Endometrium (tissue), 2 donors: Measurements from ENCODE around the gene CGB7.
"Not testable (repeated sequence)": the region's sequence is repeated elsewhere in the genome, so short reads cannot be mapped to it uniquely, and the experiment has no call there.

Experiments used
- FAIRE-seq: peaks from 2 replicates; lab custom pipeline; 2012; peaks lifted over from hg19 to GRCh38; lab: Jason Lieb, UNC
- donor health status: control.
- donor health status: control.

CGB7 gene

DNA sequence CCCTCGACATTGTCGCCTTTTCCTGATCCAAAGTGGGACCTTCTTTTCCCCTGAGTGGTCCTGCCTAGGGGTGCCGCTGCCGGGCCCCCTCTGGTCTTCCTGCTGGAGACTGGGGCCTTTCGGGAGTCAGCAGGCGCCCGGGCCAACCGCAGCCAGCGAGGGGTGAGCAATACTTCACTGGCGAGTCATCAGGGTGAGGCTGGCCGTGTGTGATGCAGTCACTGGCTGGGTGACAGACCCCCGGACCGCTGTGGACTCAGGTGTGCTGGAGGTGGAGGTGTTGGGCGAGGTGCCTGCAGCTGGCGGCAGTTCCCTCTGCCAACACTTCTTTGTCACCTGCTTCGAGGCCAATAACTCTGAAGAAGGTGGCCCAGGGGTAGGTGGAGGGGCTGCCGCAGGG lies 15.4 kb downstream of the CGB7 start:
- no peak for FAIRE-seq

DNA sequence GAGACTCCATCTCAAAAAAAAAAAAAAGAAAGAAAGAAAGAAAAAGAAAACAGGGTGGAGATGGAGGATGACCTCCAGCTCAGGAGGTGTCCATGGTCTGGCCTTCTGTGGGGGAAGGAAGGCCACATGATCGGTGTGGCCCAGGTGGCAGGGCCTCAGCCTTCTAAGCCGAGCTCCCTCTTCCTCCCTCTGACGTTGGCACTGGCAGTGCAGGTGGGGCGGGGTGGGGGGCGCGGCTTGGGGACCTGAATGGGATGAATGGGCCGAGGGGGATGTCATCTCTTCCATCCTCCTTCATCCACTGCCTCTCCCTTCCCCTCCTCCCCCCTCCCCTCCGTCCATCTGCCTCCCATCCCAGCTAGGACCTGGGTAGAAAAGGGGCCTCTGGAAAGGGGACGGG lies 17.8 kb downstream of the CGB7 start:
- FAIRE-seq = not testable (repeated sequence)

DNA sequence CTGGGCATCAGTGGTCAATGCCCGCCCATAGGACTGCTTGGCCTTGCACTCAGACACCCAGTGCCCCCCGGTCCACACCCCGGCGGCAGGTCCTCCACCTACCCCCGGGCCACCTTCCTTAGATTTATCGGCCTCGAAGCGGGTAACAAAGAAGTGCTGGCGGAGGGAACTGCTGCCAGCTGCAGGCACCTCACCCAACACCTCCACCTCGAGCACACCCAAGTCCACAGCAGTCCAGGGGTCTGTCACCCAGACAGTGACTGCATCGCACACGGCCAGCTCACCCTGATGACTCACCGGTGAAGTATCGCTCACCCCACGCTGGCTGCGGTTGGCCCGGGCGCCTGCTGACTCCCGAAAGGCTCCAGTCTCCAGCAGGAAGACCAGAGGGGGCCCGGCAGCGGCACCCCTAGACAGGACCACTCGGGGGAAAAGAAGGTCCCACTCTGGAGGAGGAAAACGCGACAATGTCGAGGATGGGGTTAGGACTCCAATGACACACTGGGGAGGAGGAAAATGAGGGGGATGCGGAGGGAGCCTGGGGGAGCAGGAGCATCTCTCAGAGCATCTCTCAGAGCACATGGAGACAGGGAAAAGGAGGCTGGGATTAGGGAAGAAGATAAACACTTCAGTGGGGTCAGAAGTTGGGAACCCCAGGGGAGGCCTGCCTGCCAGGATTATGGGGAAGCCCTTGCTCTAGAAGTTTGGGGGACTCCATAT lies 18.8 kb downstream of the CGB7 start:
- FAIRE-seq = not testable (repeated sequence)

DNA sequence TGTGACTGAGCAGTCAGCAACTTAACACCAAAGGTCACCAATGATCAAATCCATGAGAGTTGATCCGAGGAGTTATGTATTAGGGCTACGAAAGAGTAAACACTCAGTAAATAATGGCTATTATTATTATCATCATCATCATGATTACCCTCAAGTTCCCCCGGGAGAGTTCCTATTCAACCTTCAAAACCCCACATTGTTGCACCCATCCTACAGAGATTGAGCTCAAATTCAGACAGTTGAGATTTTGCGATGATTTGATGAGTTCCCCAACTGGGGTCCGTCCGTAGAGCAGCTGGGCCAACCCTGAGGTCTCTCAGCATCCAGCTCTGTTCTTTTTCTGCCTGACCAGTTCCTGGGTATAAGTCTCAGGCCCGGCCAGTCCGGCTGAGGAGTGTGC lies 19.4 kb downstream of the CGB7 start:
- not testable (repeated sequence) for FAIRE-seq

DNA sequence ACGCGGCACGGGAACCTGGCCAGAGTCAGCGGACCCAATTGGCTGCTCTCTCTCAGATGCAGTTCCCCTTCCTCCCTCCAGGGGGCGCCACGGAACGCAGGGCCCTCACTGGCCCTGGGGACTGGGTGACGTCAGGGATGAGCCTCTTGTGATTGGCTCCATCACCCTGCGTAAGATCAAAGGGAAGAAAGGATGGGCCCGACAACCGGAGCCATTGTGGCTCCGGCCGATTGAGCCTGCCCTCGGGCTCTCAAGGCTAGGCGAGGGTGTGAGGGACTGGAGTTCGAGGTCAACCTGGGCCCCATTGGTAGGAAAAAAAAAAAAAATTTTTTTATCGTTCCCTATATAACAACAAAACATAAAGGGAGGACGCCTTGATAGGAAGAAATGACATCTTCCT lies 20.7 kb downstream of the CGB7 start, which contains the start of gene CGB1:
Gene CGB1, minus strand, starts transcription at position 81 of the 400 bp plus-strand sequence. CDS start 184 bp downstream, outside the sequence.
- not testable (repeated sequence) for FAIRE-seq

DNA sequence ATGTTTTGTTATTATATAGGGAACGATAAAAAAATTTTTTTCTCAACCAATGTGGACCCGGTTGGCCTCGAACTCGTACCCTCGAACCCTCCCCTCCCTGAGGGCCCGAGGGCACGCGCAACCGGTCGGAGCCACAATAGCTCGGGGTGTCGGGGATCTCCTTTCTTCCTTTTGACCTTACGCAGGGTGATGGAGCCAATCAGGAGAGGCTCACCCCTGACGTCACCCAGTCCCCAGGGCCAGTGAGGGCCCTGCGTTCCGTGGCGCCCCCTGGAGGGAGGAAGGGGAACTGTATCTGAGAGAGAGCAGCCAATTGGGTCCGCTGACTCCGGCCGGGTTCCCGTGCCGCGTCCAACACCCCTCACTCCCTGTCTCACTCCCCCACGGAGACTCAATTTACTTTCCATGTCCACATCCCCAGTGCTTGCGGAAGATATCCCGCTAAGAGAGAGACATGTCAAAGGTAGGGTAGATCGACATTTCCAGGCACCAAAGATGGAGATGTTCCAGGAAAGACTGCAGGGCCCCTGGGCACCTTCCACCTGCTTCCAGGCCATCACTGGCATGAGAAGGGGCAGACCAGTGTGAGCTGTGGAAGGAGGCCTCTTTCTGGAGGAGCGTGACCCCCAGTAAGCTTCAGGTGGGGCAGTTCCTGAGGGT lies 25.8 kb downstream of the CGB7 start, which contains the start of gene CGB2:
Gene CGB2, plus strand, starts transcription at position 249 of the 660 bp plus-strand sequence. Its CDS starts 206 bp downstream, at position 455.
- not testable (repeated sequence) for FAIRE-seq

DNA sequence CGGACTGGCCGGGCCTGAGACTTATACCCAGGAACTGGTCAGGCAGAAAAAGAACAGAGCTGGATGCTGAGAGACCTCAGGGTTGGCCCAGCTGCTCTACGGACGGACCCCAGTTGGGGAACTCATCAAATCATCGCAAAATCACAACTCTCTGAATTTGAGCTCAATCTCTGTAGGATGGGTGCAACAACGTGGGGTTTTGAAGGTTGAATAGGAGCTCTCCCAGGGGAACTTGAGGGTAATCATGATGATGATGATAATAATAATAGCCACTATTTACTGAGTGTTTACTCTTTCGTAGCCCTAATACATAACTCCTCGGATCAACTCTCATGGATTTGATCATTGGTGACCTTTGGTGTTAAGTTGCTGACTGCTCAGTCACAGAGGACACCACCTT lies 27.2 kb downstream of the CGB7 start:
- not testable (repeated sequence) for FAIRE-seq

DNA sequence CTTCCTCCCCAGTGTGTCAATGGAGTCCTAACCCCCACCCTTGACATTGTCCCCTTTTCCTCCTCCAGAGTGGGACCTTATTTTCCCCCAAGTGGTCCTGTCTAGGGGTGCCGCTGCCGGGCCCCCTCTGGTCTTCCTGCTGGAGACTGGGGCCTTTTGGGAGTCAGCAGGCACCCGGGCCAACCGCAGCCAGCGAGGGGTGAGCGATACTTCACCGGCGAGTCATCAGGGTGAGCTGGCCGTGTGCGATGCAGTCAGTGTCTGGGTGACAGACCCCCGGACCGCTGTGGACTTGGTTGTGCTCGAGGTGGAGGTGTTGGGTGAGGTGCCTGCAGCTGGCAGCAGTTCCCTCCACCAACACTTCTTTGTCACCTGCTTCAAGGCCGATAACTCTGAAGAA lies 27.8 kb downstream of the CGB7 start:
- not testable (repeated sequence) for FAIRE-seq

DNA sequence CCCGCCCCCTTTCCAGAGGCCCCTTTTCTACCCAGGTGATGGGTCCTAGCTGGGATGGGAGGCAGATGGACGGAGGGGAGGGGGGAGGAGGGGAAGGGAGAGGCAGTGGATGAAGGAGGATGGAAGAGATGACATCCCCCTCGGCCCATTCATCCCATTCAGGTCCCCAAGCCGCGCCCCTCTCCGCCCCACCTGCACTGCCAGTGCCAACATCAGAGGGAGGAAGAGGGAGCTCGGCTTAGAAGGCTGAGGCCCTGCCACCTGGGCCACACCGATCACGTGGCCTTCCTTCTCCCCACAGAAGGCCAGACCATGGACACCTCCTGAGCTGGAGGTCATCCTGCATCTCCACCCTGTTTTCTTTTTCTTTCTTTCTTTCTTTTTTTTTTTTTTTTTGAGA lies 28.9 kb downstream of the CGB7 start:
- not testable (repeated sequence) for FAIRE-seq

DNA sequence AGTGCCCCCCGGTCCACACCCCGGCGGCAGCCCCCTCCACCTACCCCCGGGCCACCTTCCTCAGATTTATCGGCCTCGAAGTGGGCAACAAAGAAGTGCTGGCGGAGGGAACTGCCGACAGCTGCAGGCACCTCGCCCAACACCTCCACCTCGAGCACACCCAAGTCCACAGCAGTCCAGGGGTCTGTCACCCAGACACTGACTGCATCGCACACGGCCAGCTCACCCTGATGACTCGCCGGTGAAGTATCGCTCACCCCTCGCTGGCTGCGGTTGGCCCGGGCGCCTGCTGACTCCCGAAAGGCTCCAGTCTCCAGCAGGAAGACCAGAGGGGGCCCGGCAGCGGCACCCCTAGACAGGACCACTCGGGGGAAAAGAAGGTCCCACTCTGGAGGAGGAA lies 31.9 kb downstream of the CGB7 start:
- FAIRE-seq = not testable (repeated sequence)

DNA sequence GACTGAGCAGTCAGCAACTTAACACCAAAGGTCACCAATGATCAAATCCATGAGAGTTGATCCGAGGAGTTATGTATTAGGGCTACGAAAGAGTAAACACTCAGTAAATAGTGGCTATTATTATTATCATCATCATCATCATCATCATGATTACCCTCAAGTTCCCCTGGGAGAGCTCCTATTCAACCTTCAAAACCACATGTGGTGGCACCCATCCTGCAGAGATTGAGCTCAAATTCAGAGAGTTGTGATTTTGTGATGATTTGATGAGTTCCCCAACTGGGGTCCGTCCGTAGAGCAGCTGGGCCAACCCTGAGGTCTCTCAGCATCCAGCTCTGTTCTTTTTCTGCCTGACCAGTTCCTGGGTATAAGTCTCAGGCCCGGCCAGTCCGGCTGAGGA lies 32.5 kb downstream of the CGB7 start:
- FAIRE-seq = not testable (repeated sequence)

DNA sequence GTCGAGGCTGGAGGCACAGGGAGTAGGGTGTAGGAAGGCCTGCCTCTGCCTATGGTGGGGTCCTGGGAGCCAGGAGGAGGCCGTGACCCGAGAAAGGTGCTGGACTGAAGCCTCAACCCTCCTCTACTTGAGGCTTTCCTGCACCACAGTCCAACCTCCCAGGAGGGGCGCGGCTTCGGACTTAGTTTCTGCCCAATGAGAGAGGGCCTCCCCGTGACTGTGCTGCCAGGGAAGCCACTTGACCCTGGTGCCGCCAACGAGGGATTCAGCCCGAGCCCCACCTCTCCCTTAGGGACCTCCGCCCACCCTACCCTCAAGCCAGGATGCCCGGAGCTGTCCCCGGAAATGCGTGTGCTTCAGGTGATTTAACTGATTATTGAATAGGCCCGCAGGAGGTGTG lies 33.3 kb downstream of the CGB7 start, which contains the start of gene CGB3:
Gene CGB3, minus strand, starts transcription at position 101 of the 400 bp plus-strand sequence. CDS start 362 bp downstream, outside the sequence.
- not testable (repeated sequence) for FAIRE-seq

DNA sequence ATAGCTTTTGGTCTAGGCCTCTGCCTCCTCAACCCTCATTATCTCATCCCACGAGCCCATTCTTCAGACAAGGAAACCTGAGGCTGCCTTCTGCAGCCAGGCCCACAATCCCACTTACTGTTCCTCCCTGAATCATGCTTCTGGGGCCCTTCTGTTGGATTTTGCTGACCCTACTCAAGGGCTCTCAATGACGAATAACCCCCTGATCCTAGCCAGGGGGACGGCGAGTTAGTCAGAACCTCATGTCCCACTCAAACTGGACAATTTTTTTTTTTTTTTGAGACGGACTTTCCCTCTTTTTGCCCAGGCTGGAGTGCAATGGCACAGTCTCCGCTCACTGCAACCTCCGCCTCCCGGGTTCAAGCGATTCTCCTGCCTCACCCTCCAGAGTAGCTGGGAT lies 35.4 kb downstream of the CGB7 start:
- no peak for FAIRE-seq

DNA sequence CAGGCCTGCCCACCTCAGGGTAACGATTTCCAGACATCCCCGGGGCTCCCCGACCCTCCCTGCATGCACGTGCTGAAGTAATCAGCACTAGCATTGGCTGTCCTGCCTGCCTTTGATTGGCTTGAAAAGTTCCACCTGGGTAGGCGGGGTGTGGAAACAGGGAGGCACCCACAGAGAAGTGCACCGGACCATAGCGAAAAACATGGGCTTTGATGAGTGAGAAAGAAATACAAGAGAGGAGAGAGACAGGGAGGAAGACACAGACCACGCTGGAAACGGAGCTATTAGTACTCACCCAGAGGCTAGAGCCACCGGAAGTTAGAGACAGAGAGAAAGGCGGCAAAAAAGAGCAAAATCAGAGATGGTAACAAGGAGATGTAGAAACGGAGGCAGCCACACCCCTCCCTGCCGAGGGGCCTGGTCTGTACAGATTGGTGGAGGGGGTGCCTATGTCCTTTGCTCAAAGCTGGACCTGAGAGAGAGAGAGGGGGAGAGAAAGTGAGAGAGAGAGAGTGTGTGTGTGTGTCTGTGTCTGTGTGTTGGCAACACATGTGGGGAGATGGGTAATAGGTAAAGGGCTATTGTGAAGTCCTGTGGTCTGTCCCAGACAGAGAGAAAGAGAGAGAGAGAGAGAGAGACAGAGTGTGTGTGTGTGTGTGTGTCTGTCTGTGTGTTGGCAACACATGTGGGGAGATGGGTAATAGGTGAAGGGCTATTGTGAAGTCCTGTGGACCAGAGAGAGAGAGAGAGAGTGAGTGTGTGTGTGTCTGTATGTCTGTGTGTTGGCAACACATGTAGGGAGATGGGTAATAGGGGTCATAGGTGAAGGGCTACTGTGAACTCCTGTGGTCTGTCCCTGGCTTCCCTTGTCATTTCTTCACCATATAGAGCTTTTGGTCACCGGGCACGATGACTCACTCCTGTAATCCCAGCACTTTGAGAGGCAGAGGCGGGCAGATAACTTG lies 36.3 kb downstream of the CGB7 start:
- FAIRE-seq = no peak

DNA sequence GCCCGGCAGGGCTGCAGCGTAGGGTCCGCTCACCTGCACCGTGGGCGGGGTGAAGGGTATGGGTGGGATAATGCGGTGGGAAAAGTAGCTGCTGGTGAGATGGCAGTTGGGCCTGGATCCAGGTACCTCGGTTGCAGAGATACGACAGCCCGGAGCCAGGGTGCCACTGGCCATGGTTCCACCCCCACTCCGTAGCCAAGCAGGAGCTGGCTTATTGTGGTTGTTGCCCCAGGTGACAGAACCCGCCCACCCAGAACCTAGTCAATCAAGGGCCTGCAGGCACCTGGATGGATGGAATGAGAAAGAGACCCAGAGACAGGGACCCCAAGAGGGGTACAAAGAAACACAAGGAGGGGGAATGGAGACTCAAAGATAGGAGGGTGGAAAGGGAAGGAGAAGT lies 37.2 kb downstream of the CGB7 start:
- no peak for FAIRE-seq

DNA sequence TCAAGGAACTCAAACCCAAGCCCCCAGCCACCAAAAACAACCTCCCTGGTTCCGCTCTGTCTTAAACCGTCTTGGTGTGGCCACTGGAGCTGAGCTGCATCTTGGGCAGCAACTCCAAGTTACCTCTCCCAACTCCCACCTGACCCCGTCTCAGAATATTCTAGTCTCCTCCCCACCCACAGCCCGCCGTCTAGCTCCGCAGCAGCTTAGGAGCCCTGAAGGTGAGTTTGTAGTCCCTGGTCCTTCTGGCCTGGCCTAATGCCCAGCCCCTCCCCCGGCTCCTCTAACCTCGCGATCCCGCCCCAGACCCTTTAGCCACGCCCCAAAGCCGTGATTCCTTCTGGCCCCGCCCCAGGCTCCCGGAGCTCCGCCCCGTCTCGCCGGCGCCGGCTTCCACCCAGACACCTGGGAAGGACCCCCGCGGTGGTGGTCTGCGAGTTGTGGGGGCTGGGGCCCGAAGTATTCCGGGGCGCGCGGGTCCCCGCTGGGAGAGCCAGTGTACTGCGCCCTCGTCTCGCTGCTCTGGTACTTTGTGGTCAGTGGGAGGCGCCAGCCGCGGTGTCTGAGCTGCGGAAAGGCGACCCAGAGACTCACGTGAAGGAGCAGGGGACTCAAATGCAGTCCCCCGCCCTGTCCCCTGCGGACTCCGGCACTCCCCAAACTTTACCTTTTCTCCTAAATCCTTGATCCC lies 38.2 kb downstream of the CGB7 start:
- FAIRE-seq = no peak

DNA sequence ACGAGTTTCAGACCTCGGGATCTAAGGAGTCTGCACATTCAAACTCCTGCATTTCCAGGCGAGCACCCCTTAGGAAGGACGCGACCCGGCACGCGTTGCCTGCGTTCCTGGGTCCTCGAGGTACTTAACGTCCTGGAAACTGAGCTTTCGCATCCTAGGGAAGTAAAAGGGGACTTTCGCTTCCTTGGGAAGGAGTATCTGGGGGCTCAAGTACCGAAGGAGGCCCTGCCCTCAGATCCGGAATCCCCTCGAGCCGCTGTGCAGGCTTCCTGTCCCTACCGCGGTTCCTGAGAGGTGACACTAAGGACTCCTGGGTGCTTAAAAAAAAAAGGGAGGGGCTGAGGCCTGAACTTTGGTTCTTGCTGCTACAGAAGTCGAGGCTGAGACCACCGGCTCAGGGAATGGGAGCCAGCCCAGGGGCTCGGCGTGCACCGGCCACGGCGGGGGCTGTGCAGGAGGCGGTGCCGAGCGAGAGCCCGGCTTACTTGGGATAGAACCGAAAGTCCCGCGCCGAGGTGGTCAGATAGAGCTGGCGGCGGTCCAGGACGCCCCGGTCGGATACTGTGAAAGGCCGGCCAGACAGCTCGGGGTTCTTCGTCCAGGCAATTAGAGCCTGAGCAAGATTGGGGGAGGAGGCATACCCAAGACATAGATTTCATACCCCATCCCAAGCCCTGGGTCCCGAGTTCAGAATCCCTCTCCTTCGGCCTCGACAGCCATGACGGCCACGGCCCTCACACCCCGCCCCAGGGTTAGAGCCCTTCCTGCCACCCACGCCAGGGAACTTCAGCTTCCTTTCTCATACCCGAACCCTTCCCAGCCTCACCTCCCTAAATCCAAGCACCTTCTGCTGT lies 38.9 kb downstream of the CGB7 start:
- FAIRE-seq = not testable (repeated sequence)

DNA sequence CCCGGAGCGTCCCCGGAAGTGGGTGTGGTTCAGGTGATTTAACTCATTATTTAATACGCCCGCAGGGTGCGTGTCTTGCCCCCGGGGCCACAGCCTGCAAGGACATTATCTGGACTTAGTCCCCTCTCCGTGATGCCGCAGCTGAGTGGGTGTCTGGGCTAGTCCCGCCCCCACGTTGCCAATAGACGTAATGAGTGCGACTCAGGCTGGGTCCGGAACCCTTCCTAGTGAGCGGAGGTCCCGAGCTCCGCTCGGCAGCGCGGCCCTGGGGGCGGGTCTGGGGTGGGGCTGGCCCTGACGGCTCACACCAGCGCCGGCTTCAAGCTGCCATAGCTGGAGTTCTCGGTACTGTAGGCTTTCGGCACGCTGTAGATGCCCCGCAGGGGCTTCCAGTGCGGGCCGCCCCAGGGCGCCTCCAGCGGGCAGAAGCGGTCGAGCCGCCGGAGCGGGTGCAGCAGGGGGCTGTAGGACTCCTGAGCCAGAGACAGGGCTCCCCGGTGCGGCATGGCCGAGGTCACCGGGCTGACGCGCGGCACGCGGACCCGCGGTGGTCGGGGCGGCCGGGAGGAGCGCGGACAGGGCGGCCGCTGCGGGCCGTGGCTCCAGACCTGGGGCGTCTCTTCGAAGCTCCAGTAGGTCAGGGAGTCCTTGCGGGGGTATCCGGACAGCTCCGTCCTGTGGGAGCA lies 39.7 kb downstream of the CGB7 start:
- FAIRE-seq = no peak

DNA sequence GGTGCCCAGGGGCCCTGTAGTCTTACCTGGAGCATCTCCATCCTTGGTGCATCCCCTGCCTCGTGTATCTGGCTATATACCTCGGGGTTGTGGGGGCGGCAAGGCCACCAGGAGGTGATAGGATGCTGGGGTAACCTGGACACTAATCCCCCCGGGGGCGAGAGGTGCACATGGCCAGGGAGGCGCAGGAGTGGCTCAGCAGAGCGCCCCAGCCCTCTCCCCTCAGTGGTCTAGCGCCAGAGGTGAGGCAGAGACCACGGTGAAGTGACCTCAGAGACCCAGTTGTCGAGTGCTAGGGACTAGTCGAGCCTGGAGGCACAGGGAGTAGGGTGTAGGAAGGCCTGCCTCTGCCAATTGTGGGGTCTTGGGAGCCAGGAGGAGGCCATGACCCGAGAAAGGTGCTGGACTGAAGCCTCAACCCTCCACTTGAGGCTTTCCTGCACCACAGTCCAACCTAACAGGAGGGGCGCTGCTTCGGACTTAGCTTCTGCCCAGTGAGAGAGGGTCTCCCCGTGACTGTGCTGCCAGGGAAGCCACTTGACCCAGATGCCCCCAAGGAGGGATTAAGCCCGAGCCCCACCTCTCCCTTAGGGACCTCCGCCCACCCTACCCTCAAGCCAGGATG lies 40.4 kb downstream of the CGB7 start, which contains the start of gene LHB:
Gene LHB, minus strand, starts transcription at position 51 of the 625 bp plus-strand sequence. Its CDS starts 10 bp downstream, at position 41.
- no peak for FAIRE-seq
